Measurements from ENCODE around the gene GSTCD.

- no peak for TF ChIP-seq CTCF (IDR thresholded peaks at IDR 0.05)
- TF ChIP-seq POLR2A (IDR thresholded peaks at IDR 0.05): no peak
These were observed 88.6 kb downstream of the GSTCD start for GRCh38 chr4:105797225-105797624.

All from body of pancreas (tissue), 4 donors.